ENCODE measurements around the gene C3orf18.

C3orf18 gene

GRCh38 chr3:50577348-50577747, 9.8 kb upstream of the C3orf18 start:
- no peak for TF ChIP-seq CTCF (IDR thresholded peaks at IDR 0.05; ENCODE audit: low read length, missing control alignments)
- DNase-seq (ENCODE audit: low read depth), result no peak
- no peak overlapping the region for H3K4me3 ChIP-seq (replicated peaks; ENCODE audit: low read depth, low read length)

- no peak for TF ChIP-seq CTCF (IDR thresholded peaks at IDR 0.05; ENCODE audit: low read length, missing control alignments)
- H3K4me3 ChIP-seq (replicated peaks; ENCODE audit: low read depth, low read length), result no peak overlapping the region
- DNase-seq (ENCODE audit: low read depth), result peak; percentile 14
Observed at GRCh38 chr3:50575372-50575771, 7.8 kb upstream of the C3orf18 start.

GRCh38 chr3:50574444-50574831, 6.9 kb upstream of the C3orf18 start:
- no peak for TF ChIP-seq CTCF (IDR thresholded peaks at IDR 0.05; ENCODE audit: low read length, missing control alignments)
- no peak overlapping the region for H3K4me3 ChIP-seq (replicated peaks; ENCODE audit: low read depth, low read length)
- DNase-seq (ENCODE audit: low read depth), result no peak

- H3K4me3 ChIP-seq (replicated peaks; ENCODE audit: low read depth, low read length), result no peak overlapping the region
- no peak for TF ChIP-seq CTCF (IDR thresholded peaks at IDR 0.05; ENCODE audit: low read length, missing control alignments)
- DNase-seq (ENCODE audit: low read depth), result no peak
Observed at GRCh38 chr3:50573566-50574443, 6.3 kb upstream of the C3orf18 start.

GRCh38 chr3:50572801-50573371, 5.3 kb upstream of the C3orf18 start:
- no peak overlapping the region for H3K4me3 ChIP-seq (replicated peaks; ENCODE audit: low read depth, low read length)
- TF ChIP-seq CTCF (IDR thresholded peaks at IDR 0.05; ENCODE audit: low read length, missing control alignments), result no peak
- no peak for DNase-seq (ENCODE audit: low read depth)

- no peak overlapping the region for H3K4me3 ChIP-seq (replicated peaks; ENCODE audit: low read depth, low read length)
- TF ChIP-seq CTCF (IDR thresholded peaks at IDR 0.05; ENCODE audit: low read length, missing control alignments), result peak; percentile 93
- peak; percentile 76 for DNase-seq (ENCODE audit: low read depth)
Observed at GRCh38 chr3:50572158-50572557, 4.6 kb upstream of the C3orf18 start.

Data from fibroblast of pulmonary artery (primary cell).